ENCODE data around the gene TMEM117. TPM values are rescaled to one million over a fixed set of nuclear protein-coding genes. Genes with fewer than 3 reads are reported as not detected.

Gene TMEM117
- polyA plus RNA-seq, 1 donor (not counting 4 experiments of a cell fraction or from before 2014, with no cell fraction given) = 8.5 TPM

DNA sequence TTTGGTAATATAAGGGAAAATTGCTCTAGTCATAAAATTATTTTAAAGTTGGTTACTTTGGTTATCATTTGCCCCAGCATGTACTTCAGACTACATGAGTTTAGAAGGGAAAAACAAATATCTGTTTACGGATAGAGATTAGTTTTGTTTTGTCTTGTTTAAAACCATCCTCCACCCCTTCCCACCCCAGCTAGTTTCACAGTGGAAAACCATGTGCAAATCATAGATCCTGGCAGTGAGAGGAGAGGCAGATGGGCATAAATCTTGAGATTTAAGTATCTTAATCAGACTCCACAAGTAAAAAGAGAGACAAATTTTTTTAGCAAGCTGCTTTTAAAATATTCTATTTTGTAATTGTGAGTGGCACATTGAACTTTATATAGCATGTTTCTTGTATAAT lies 424.7 kb downstream of the TMEM117 start:
- no peaks in the 10 kb centered on the region for H3K9me1 ChIP-seq (ENCODE audit: control insufficient read depth, extremely low read depth, insufficient read depth, low read length)
- H3K27ac ChIP-seq (ENCODE audit: control insufficient read depth, insufficient read depth, low read length) = no peak overlapping the region
- no peak overlapping the region for H3K4me3 ChIP-seq (ENCODE audit: control insufficient read depth in 2 of 3, extremely low read depth in 1 of 3, insufficient read depth in 2 of 3, low read depth in 1 of 3, low read length in 3 of 3)
- no peaks in the 10 kb centered on the region for H3K36me3 ChIP-seq (ENCODE audit: control insufficient read depth in 2 of 2, extremely low read depth in 1 of 2, insufficient read depth in 2 of 2, low read length in 2 of 2)
- H3K9ac ChIP-seq (ENCODE audit: control insufficient read depth, extremely low read depth, insufficient read depth, low read length) = no peak overlapping the region
- dilution Hi-C loops (cut with MboI; ENCODE audit: extremely low pct_ligation_motif_present, low sequenced_read_pairs) = no loop called here
- FAIRE-seq (no peak), DNase-seq (ENCODE audit: low read depth, low spot score) (no peak)
- no peaks in the 10 kb centered on the region for H3K4me1 ChIP-seq (ENCODE audit: control insufficient read depth, extremely low read depth, insufficient read depth, low read length)
- H3K9me3 ChIP-seq (ENCODE audit: control insufficient read depth, low read depth, low read length) = no peaks in the 10 kb centered on the region
- H3K27me3 ChIP-seq (ENCODE audit: control insufficient read depth, extremely low read depth, insufficient read depth, low read length) = no peaks in the 10 kb centered on the region
- TF ChIP-seq, protein P1, sequence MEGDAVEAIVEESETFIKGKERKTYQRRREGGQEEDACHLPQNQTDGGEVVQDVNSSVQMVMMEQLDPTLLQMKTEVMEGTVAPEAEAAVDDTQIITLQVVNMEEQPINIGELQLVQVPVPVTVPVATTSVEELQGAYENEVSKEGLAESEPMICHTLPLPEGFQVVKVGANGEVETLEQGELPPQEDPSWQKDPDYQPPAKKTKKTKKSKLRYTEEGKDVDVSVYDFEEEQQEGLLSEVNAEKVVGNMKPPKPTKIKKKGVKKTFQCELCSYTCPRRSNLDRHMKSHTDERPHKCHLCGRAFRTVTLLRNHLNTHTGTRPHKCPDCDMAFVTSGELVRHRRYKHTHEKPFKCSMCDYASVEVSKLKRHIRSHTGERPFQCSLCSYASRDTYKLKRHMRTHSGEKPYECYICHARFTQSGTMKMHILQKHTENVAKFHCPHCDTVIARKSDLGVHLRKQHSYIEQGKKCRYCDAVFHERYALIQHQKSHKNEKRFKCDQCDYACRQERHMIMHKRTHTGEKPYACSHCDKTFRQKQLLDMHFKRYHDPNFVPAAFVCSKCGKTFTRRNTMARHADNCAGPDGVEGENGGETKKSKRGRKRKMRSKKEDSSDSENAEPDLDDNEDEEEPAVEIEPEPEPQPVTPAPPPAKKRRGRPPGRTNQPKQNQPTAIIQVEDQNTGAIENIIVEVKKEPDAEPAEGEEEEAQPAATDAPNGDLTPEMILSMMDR (optimal IDR thresholded peaks at IDR 0.05 in 1 of 3, IDR thresholded peaks at IDR 0.05 in 1 of 3, conservative IDR thresholded peaks at IDR 0.05 in 1 of 3; ENCODE audit: extremely low read depth in 1 of 3, insufficient read depth in 2 of 3, low read length in 3 of 3) = no peak
- TF ChIP-seq EZH2 (IDR thresholded peaks at IDR 0.05; ENCODE audit: low read length) = no peak
- H2AFZ ChIP-seq (ENCODE audit: control insufficient read depth, low read length) = no peak overlapping the region
- no peak overlapping the region for H3K4me2 ChIP-seq (ENCODE audit: control insufficient read depth, extremely low read depth, insufficient read depth, low read depth, low read length)
- H4K20me1 ChIP-seq (ENCODE audit: control insufficient read depth, extremely low read depth, insufficient read depth, low read length) = no peaks in the 10 kb centered on the region
- H3K79me2 ChIP-seq (ENCODE audit: control insufficient read depth, insufficient read depth, low read length) = no peaks in the 10 kb centered on the region

GRCh38 chr12:44285321-44285960 lies 449.6 kb downstream of the TMEM117 start:
- no peaks in the 10 kb centered on the region for H4K20me1 ChIP-seq (ENCODE audit: control insufficient read depth, extremely low read depth, insufficient read depth, low read length)
- H3K36me3 ChIP-seq (ENCODE audit: control insufficient read depth in 2 of 2, extremely low read depth in 1 of 2, insufficient read depth in 2 of 2, low read length in 2 of 2) = no peaks in the 10 kb centered on the region
- peaks cover 17% of the 10 kb centered on the region for H3K4me1 ChIP-seq (ENCODE audit: control insufficient read depth, extremely low read depth, insufficient read depth, low read length)
- FAIRE-seq = peak; percentile 57
- H3K9me1 ChIP-seq (ENCODE audit: control insufficient read depth, extremely low read depth, insufficient read depth, low read length) = no peaks in the 10 kb centered on the region
- H2AFZ ChIP-seq (ENCODE audit: control insufficient read depth, low read length) = no peak overlapping the region
- no peak overlapping the region for H3K4me3 ChIP-seq (ENCODE audit: control insufficient read depth in 2 of 3, extremely low read depth in 1 of 3, insufficient read depth in 2 of 3, low read depth in 1 of 3, low read length in 3 of 3)
- H3K4me2 ChIP-seq (ENCODE audit: control insufficient read depth, extremely low read depth, insufficient read depth, low read depth, low read length) = no peak overlapping the region
- H3K27me3 ChIP-seq (ENCODE audit: control insufficient read depth, extremely low read depth, insufficient read depth, low read length) = no peaks in the 10 kb centered on the region
- no peak overlapping the region for H3K27ac ChIP-seq (ENCODE audit: control insufficient read depth, insufficient read depth, low read length)
- no peak overlapping the region for H3K9ac ChIP-seq (ENCODE audit: control insufficient read depth, extremely low read depth, insufficient read depth, low read length)
- dilution Hi-C loops (cut with MboI; ENCODE audit: extremely low pct_ligation_motif_present, low sequenced_read_pairs) = no loop called here
- no peaks in the 10 kb centered on the region for H3K79me2 ChIP-seq (ENCODE audit: control insufficient read depth, insufficient read depth, low read length)
- H3K9me3 ChIP-seq (ENCODE audit: control insufficient read depth, low read depth, low read length) = no peaks in the 10 kb centered on the region
- TF ChIP-seq EZH2 (IDR thresholded peaks at IDR 0.05; ENCODE audit: low read length) = no peak
- TF ChIP-seq, protein P1 (optimal IDR thresholded peaks at IDR 0.05 in 1 of 3, IDR thresholded peaks at IDR 0.05 in 1 of 3, conservative IDR thresholded peaks at IDR 0.05 in 1 of 3; ENCODE audit: extremely low read depth in 1 of 3, insufficient read depth in 2 of 3, low read length in 3 of 3) = no peak
- no peak for DNase-seq (ENCODE audit: low read depth, low spot score)

Data from keratinocyte (primary cell).